Progenitor cell of endocrine pancreas (in vitro differentiated cells): ENCODE data around the gene AGXT. TPM values are rescaled to one million over a fixed set of nuclear protein-coding genes. Genes with fewer than 3 reads are reported as not detected.

Source experiments
- DNase-seq: peaks from one replicate; pipeline ENCODE4 v3.0.0; 2021; ENCODE audit warnings: low spot score; ENCODE audit not compliant: unreplicated experiment
- H3K27ac Mint-ChIP-seq: 2 replicates; pipeline ENCODE4 v1.8.0; 2021; ENCODE audit warnings: mild to moderate bottlenecking, moderate library complexity, mixed read lengths
- H3K27me3 Mint-ChIP-seq: 2 replicates; pipeline ENCODE4 v1.8.0; 2021; ENCODE audit warnings: mixed read lengths
- H3K36me3 Mint-ChIP-seq: 2 replicates; pipeline ENCODE4 v1.8.0; 2022; ENCODE audit warnings: mixed read lengths; ENCODE audit not compliant: insufficient read depth
- H3K4me1 Mint-ChIP-seq: 2 replicates; pipeline ENCODE4 v1.8.0; 2021; ENCODE audit warnings: low read depth, mixed read lengths
- H3K4me3 Mint-ChIP-seq: 2 replicates; pipeline ENCODE4 v1.8.0; 2021; ENCODE audit warnings: low read depth, mild to moderate bottlenecking, moderate library complexity, mixed read lengths
- H3K9me3 Mint-ChIP-seq: 2 replicates; pipeline ENCODE4 v1.8.0; 2021; ENCODE audit warnings: low read depth, mixed read lengths
- total RNA-seq: library from RNA; stranded (reverse); gene quantifications from 2 replicates; pipeline ENCODE4 v1.2.1, GENCODE V29; 2021
- TF ChIP-seq, protein P1 (sequence below): fragments of 200-600 bp; sonication (generic); IDR thresholded peaks from one replicate; pipeline ENCODE4 v1.5.0; 2021; ENCODE audit warnings: antibody characterized with exemption, mild to moderate bottlenecking; ENCODE audit not compliant: unreplicated experiment

AGXT gene
- total RNA-seq, 1 donor from 2014 or later = 1.2 TPM

DNA sequence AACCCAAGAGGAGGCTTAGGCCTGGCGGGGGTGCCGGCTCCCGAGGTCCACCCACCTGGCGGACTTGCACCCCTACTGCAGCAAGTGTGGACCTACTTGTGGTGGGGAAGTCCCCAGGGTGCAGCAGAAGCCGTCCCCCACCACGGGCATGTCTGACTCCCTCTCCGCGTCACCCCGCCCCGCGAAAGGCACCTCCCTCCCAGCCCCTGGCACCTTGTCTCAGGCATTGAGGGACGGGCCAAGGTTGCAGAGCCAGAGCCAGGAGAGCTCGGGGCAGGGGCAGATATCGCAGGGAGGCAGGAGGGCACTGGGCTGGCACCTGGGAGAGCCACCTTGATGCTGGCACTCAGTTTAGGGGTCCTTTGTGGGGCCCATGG, 56.6 kb downstream of the AGXT start:
- Mint-ChIP-seq H3K27ac (no peak overlapping the region), H3K27me3 (peaks cover 17% of the 10 kb centered on the region), H3K4me1 (no peaks in the 10 kb centered on the region), H3K9me3 (no peaks in the 10 kb centered on the region), H3K4me3 (no peak overlapping the region), H3K36me3 (no peaks in the 10 kb centered on the region)
- TF ChIP-seq, protein P1, sequence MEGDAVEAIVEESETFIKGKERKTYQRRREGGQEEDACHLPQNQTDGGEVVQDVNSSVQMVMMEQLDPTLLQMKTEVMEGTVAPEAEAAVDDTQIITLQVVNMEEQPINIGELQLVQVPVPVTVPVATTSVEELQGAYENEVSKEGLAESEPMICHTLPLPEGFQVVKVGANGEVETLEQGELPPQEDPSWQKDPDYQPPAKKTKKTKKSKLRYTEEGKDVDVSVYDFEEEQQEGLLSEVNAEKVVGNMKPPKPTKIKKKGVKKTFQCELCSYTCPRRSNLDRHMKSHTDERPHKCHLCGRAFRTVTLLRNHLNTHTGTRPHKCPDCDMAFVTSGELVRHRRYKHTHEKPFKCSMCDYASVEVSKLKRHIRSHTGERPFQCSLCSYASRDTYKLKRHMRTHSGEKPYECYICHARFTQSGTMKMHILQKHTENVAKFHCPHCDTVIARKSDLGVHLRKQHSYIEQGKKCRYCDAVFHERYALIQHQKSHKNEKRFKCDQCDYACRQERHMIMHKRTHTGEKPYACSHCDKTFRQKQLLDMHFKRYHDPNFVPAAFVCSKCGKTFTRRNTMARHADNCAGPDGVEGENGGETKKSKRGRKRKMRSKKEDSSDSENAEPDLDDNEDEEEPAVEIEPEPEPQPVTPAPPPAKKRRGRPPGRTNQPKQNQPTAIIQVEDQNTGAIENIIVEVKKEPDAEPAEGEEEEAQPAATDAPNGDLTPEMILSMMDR = no peak
- no peak for DNase-seq

DNA sequence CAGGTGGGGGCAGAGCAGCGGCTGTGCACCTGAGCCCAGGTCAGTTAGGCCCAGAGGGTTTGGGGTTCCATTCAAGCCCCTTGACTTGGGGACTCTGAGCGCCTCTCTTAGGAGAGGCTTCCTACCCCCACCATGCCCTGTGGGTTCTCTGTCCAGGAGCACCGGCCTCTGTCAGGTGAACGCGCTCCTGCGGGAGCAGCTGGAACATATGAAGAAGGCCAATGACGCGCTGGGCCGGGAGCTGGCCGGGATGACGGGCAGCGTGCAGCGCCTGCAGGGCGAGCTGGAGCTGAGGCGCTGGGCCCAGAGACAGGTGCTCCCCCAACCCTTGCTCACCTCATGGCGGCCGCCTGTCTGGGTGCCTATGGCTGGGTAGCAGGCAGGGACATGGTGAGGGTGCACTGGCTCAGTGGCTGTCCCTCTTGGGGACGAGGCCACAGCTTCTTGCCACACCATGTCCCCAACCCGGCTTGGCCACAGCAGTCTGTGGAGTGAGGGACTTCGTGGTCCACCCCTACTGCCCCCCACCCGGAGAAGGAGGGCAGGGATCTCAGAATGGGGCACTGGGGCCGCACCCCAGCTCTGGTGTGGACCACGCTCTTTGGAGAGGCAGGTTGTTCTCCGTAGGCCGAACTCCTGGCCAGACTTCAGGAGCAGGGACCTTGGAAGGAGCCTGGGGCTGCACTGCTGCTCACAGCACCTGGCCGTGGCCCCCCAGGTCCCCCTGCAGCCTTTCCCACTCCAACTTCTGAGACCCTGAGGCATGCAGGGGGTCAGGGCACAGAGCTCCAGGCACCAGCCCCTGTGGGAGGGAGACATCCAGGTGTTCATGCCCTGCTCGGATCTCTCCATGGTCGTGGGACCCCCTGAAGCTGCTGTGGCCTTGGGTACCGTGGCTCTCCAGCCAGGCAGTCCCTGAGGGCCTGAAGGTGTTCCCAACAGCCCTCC, 57.2 kb downstream of the AGXT start:
- Mint-ChIP-seq H3K4me1 (no peaks in the 10 kb centered on the region), H3K36me3 (no peaks in the 10 kb centered on the region), H3K9me3 (no peaks in the 10 kb centered on the region), H3K27me3 (peaks cover 17% of the 10 kb centered on the region), H3K4me3 (no peak overlapping the region), H3K27ac (no peak overlapping the region)
- TF ChIP-seq, protein P1 = no peak
- DNase-seq = peak; percentile 8

DNA sequence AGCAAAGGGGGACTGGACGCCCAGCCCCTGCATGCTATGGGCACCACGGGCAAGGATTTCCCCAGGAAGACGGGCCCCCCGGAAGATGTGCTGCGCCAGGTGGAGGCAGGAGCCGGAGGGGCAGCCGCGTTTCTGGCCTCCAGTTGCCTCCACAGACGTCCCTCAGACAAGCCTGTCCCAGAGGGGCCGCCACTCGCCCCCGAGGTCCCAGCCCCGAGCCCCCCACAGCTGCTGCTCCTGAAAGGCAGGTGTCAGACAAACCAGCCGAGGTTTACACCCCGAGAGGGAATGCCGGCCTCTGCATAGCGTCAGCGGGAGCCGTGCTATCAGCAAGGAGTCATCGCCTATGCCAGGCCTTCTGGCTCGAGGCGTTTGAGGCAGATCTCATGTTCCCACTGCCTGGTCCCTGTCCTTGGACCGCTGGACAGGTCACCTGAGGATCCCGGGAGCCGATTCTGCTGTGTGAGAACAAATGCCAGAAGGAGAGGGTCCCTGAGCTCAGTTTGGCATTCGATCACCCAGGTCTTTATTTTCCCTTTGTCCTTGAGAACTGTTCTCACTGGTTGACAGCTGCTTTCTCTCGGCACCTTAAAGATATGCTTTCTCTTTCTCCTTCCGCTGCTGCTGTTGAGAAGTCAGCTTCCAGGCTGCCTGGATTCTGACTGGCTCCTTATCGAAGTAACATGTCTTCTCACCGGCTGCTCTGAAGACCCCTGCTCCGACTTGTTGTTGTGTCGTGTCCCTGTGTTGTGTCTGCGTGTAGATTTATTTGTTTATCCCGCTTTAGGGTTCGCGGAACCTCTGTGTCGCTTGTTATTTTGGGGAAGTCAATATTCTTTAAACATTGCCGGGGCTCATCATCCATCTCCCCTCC, 58.1 kb downstream of the AGXT start:
- DNase-seq = peak; percentile 8
- Mint-ChIP-seq H3K9me3 (no peaks in the 10 kb centered on the region), H3K27ac (no peak overlapping the region), H3K27me3 (peaks cover 20% of the 10 kb centered on the region), H3K4me3 (no peak overlapping the region), H3K36me3 (no peaks in the 10 kb centered on the region), H3K4me1 (no peaks in the 10 kb centered on the region)
- TF ChIP-seq, protein P1 = no peak

DNA sequence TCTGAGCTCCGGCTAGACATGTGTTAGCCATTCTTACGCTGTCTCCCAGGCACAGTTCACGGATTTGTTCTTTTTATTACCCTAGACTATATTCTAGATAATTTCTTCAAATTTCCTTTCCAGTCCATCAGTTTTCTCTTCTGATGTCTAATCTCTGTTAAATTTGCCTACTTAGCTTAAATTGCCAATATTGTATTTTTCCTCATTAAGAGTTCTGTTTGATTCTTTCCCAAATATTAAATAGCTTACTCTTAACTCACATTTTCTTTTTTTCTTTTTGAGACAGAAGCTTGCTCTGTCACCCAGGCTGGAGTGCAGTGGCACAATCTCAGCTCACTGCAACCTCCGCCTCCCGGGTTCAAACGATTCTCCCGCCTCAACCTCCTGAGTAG, 58.8 kb downstream of the AGXT start:
- no peak overlapping the region for H3K4me3 Mint-ChIP-seq
- TF ChIP-seq, protein P1 = no peak
- H3K27ac Mint-ChIP-seq = no peak overlapping the region
- no peak for DNase-seq
- H3K36me3 Mint-ChIP-seq = no peaks in the 10 kb centered on the region
- H3K27me3 Mint-ChIP-seq = peaks cover 20% of the 10 kb centered on the region
- no peaks in the 10 kb centered on the region for H3K4me1 Mint-ChIP-seq
- no peaks in the 10 kb centered on the region for H3K9me3 Mint-ChIP-seq
